HG03045 (cell line): ENCODE results near the gene C11orf91.
"Not testable (repeated sequence)": the region's sequence is repeated elsewhere in the genome, so short reads cannot be mapped to it uniquely, and the experiment has no call there.

Source experiments
- ATAC-seq: cut with Tn5 transposase; IDR thresholded peaks from one replicate; pipeline ENCODE4 v1.9.1; 2021; ENCODE audit warnings: mild to moderate bottlenecking, moderate library complexity; ENCODE audit not compliant: unreplicated experiment

The C11orf91 gene, protein sequence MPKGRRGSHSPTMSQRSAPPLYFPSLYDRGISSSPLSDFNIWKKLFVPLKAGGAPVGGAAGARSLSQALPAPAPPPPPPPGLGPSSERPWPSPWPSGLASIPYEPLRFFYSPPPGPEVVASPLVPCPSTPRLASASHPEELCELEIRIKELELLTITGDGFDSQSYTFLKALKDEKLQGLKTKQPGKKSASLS

DNA sequence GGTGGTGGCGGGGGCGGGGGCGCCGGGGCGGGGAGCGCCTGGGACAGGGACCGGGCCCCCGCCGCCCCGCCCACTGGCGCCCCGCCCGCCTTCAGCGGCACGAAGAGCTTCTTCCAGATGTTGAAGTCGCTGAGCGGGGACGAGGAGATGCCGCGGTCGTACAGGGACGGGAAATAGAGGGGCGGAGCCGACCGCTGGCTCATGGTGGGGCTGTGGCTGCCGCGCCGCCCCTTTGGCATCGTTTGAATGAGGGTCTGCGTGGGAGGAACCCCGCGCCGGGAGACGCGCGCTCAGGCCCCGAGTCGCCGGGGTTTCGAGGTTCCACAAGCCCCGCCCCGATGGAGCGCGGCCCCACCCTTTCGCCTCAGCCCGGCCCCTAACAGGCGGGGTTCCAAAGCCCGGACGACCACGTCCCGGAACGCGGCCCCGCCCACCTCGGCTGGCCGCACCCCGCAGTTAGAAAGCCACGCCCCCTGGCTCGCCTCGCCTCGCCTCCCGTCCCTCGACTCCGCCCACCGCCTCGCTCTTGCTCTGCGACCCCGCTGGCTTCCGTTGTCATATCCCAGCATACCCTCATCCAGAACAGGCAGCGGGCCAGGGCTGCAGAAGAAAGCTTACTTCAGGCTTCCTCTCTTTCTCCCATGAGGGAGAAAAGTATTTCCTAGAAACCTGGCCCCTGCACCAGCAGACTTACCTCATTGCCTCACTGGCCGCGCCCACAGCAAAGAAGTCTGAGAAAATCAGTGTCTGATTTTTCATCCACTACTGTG is at the start of gene C11orf91:
TSS of gene C11orf91 (minus strand) at position 325 of the 770 bp plus-strand sequence. CDS start at position 239, 86 bp downstream.
- ATAC-seq: peak; percentile 90

DNA sequence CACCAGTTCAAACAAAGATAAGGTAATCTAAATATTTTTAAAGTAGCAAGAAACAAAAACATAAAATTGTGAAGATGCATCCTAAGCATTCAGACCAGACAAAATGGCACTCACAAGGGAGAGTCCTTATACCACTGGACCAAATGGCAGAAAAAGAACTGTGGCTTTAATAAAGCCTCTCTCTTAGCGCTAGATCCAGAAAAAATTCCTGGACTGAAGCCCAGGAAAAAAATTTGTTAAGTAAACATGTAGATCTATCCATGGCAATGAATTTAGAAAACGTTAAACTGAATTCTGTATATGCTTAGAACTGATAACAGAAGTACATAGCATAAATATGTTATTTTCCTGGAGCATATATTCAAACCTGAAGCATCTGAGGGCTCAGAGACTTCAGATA is 47.4 kb upstream of the C11orf91 start:
- no peak for ATAC-seq

DNA sequence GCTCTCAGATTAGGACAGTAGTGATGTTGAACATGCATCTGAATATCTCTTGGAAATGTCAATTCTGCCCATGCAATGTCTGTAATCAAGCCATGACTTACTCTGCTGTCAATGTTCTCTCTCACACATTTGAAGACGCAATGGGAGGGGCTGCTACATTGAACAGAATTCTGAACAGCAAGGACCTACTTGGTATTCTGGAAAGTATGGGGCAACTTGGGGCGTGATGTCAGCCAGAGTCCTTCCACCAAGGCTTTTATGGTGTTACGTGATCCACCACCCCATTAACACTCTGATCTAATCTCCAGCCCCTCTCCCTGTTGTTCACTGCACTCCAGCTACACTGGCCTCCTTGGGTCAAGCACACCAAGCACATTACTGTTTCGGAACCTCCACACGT is 42.7 kb upstream of the C11orf91 start:
- ATAC-seq: no peak

DNA sequence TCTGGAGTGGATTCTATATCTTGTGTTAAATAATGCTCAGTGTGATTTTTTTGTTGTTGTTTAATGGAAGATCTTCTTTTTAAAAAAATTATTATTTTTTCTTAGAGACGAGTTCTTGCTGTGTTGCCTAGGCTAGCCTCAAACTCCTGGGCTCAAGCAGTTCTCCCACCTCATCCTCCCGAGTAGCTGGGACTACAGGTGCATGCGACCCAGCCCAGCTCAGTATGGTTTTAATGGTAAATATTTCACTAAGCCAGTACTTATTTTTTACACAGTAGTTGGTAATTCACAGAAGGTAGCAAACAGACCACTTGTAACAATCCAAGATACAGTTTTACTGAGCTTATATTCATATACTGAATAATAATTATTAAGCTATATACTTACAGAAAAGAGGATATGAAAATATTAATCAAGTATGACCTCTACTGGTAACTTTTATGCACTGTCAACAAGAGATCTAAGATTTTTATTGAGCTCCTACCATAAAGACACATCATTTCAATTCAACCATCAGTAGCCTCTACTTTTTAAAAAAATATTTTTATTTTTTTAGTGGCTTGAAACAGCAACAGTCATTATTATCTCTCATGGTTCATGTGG is 41.7 kb upstream of the C11orf91 start:
- no peak for ATAC-seq

DNA sequence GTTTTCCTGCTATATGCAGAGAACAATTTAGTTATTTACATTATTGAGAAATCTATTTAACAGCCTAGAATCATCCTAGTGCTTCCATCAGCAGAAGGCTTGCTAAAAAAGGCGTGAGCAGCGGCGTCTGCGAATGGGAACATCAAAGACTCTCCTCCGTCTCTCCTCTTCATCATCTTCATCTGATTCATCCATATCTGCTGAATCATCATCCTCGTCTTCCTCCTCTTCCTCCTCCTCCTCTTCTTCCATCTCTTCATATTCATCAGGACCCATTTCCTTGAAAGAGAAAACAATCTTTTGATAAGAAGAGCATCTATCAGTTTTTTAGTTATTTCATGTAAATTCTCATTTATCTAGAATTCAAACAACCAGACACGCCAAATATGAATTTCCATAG is 41.2 kb upstream of the C11orf91 start:
- no peak for ATAC-seq

DNA sequence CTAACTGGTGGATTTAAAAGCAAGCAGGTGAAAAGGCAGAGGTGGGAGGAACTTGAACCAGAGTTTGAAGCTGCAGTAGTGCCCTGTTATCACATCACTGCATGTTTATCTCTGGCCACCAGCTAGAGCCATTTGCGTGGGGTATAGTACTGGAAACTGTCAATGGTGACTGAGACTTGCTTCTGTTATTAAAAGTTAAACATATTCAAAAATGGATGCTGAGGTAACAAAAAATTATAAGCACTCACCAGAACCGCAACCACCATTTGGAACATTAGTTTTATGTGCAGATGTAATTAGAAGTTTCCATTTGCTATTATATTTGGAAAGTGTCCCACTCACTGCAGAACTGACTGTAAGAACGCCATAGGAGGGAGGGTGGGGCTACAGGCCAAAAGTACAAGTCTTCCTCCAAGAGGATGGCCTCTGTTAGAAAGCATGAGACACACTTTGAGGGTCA is 36.8 kb upstream of the C11orf91 start:
- ATAC-seq: no peak

DNA sequence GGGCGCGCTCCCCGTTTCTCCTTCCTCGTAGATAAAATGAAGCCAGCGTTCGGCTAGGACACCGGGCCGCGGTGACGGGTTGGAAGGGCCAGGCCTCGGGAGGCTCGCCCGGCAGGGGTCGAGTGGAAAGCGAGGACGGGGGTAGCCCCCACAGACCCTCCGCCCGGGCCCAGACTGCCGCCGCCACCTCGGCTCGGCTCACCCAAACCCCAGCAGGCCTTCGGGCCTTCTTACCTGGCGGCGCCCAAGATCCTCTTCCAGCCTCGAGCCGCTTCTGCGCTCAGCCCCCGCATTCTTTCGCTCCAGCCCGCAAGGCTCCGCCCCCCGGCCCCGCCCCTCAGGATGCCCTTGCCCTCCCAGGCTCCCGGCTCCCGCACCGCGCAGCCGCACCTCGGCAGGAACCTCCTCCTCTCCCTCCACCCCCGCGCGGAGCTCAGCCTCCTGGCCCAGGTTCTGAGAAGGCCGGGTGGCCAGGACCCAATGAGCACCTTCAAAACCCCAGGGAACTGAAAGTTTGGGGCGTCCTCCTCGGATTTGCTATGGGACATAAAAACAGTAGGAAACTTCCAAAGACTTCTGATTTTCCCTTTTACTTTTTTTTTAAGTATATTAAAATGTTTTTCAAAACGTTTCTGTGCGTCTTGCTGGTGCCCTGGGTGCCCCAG is 35.7 kb upstream of the C11orf91 start, which contains the start of gene CD59:
TSS of gene CD59 (minus strand) at position 276 of the 665 bp plus-strand sequence. CDS start 13,978 bp downstream, outside the sequence.
- peak; percentile 61 for ATAC-seq

DNA sequence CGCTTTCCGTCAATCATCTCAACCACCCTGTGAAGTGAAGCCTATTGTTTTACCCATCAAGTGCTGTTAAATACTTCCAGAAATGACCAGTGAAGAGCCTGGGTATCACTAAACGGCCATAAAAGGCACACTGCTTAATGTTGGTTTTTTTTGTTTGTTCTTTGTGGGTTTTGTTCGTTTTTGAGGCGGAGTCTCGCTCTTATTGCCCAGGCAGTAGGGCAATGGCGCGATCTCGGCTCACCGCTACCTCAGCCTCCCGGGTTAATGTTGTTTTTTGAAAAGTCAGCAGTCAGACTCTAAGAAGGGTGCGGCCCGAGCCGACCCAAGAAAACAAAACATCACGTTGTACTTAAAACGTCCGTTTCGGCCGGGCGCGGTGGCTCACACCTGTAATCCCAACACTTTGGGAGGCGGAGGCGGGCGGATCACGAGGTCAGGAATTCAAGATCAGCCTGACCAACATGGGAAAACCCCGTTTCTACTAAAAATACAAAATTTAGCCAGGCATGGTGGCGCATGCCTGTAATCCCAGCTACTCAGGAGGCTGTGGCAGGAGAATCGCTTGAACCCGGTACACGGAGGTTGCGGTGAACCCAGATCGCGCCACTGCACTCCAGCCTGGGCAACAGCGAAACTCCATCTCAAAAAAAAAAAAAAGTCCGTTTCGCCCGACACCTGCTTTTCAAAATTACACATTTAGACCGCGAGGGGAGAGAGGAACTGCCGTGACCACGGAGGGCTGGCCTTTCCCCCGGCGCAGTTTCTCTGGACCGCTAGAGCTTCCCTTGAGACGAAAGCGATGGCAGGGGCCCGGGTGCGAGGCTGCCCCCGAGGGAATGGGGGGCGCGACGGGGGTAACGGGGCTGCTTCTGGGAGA is 34.9 kb upstream of the C11orf91 start:
- peak; percentile 64 for ATAC-seq

DNA sequence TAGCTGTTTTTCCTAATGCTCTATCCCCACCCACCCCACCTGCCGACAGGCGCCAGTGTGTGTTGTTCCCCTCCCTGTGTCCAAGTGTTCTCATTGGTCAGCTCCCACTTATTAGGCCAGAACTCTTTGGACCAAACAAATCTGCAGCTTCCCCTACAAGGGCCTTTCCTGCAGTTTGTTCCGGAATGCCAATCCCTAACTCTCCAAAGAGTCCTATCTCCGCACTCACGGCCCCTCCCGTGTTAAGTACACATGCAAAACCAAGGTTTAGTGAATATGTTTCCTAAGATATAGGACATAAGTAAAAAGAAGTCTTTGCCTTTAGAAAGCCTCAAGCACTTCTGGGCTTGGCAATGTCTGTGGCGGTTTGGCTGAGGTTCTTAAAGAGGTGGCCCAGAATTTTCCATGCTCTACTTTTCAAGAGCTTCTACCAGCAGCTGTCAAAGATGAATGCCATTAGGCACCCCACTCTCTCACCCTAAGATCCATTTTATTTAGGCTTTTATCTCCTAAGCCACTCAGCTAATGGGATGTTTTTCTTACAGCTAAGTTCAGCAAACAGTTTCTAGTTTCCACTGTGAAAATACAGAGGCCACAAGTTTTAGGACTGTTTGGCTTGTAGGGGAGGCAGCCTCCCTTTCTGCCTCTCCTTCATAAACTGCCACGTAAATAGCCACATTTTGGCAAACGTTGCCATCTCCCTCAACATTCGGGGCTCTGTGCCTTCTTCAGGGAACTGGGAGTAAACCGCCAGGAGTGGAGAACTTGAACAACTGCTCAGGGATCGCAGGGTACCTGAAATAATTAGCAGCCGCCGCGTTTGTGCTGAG is 34.0 kb upstream of the C11orf91 start:
- no peak for ATAC-seq

DNA sequence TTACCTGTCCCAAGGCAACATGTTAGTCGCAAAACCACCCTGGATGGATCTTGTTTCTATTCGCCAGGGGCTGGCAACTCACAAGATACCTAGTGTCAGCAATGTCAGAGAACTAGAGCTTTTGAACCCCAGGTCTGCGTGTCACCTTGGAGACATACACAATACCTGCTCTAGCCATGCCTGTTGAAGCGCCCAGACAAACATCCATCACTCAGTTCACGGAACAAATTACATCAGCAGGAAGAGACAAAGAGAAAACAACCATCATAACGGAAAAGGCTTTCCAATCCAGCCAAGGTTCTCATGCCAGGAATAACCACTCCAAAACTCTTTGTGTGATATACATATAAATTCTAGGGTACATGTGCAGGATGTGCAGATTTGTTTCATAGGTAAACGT is 33.4 kb upstream of the C11orf91 start:
- no peak for ATAC-seq

DNA sequence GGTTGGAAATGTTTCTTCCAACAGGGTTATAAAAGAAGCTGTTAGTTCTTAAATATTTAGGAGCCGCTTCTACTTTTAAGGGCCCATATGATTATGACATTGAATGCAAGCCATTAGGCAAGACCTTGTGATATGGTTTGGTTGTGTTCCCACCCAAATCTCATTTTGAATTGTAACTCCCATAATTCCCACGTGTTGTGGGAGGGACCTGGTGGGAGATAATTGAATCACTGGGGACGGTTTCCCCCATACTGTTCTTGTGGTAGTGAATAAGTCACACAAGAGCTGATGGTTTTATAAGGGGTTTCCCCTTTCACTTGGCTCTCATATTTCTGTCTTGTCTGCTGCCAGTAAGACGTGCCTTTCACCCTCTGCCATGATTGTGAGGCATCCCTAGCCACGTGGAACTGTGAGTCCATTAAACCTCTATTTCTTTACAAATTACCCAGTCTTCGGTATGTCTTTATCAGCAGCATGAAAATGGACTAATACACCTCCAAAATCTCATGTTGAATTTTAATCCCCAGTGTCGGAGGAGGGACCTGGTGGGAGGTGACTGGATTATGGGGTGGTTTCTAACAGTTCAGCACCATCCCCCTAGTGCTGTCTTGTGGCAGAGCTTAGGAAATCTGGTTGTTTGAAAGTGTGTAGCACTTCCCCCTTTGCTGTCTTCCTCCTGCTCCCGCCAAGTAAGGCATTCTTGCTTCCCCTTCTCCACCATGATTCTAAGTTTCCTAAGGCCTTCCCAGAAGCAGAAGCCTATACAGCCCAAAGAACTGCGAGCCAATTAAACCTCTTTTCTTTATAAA is 31.3 kb upstream of the C11orf91 start:
- no peak for ATAC-seq

DNA sequence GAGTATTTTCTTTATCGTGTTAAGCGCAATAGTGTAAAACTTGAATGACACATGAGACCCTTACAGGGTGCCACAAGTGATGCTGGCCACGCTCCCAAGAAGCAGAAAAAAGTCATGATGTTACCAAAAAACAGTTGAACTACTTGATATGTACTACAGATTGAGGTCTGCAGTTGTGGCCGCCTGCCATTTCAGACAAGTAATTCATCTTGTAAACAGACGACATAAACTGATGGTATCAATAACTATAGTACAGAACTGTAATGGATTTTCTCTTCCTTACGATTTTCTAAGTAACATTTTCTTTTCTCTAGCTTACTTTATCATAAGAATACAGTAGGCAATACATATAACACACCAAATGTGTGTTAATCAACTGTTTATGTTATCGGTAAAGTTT is 30.1 kb upstream of the C11orf91 start:
- no peak for ATAC-seq

DNA sequence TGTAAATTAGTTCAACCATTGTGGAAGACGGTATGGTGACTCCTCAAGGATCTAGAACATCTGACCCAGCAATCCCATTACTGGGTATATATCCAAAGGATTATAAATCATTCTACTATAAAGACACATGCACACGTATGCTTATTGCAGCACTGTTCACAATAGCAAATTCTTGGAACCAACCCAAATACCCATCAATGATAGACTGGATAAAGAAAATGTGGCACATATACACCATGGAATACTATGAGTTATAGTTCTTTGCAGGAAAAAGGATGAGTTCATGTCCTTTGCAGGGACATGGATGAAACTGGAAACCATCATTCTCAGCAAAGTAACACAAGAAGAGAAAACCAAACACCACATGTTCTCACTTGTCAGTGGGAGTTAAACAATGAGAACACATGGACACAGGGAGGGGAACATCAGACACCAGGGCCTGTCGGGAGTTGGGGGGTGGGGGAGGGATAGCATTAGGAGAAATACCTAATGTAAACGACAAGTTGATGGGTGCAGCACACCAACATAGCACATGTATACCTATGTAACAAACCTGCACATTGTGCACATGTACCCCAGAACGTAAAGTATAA is 28.5 kb upstream of the C11orf91 start:
- ATAC-seq: not testable (repeated sequence)

DNA sequence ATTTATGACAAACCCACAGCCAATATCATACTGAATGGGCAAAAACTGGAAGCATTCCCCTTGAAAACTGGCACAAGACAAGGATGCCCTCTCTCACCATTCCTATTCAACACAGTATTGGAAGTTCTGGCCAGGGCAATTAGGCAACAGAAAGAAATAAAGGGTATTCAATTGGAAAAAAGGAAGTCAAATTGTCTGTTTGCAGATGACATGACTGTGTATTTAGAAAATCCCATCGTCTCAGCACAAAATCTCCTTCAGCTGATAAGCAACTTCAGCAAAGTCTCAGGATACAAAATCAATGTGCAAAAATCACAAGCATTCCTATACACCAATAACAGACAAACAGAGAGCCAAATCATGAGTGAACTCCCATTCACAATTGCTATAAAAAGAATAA is 26.9 kb upstream of the C11orf91 start:
- ATAC-seq: not testable (repeated sequence)

DNA sequence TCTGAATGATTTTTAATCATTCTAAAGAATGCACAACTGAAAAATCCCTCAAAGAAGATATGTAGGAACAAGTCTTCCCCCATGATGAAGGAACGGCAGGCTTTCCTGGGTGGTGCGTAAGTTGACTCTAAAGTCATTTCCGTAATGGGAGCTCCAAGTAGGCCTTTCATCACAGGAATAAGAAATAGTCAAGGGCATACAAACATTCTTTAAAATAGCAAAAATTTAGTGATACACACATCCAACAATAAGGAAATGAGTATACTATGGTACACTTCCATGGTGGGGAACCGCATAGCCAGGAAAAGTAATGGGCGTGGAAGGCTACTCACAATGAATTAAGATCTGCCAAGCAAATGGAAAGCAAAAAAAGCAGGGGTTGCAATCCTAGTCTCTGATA is 24.9 kb upstream of the C11orf91 start:
- no peak for ATAC-seq

DNA sequence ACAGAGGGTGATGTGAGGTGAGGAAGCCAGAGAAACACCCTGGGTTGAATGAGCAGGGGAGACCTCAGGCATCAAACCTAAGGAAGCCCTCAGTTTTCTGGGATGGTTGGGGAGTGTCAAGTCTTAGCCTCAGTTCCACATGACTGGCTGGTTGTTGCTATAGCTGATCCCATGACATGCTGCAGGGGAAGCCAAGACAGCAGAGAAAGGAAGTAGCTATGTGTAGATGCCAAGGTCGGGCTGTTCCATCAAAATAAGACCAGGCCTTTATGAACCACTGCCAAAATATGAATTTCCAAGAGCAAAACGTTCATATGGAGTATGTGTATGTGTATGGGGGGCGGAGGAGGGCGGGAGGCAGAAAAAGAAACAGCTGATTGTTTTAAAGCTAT is 24.0 kb upstream of the C11orf91 start:
- no peak for ATAC-seq

DNA sequence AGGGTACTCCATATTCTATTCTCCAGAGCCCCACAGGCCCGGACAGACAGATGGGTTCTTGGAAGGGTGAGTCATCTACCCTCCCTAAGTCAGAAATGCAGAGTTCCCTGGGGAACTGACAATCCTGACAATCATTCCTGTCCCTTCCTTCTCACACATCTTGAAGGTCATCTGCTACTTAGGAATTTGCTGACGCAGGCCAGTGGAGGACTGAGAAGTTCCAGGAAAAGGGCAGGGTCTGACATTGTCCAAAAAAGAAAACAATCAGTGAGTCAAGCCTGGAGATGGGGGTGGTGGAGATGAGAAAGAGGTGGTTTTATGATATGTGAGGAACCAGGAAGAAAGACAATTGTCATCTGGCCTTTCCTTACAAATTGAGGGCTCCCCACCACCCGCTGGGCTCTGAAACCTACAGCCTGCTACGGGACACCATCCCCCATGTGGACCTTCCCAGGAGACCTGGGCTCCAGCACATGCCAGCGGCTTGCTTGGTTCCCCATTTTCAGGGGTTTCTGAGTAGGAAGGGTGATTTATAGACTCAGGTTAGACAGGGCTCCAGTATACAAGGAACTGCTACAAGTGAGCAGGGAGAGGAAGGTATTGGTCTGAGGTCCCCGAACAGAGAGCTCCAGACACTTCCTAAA is 22.7 kb upstream of the C11orf91 start:
- peak; percentile 29 for ATAC-seq
